ENCODE measurements around the gene C1QTNF3.
"Not testable (repeated sequence)": the region's sequence is repeated elsewhere in the genome, so short reads cannot be mapped to it uniquely, and the experiment has no call there.

Gene C1QTNF3
- long read RNA-seq, donor 1, transcript C1QTNF3-201 (6 exons, 1,959 nt), result major isoform, 27 of 47 reads
- long read RNA-seq, donor 1, transcript C1QTNF3-202 (6 exons, 2,802 nt), result minor isoform, 17 of 47 reads
- long read RNA-seq, donor 1, partial matches to known transcripts, result 0 of 47 reads
- long read RNA-seq, donor 1, other reads (novel, unspliced or antisense), result 0 of 47 reads
- long read RNA-seq, donor 2, transcript C1QTNF3-201 (6 exons, 1,959 nt), result major isoform, 12 of 24 reads
- long read RNA-seq, donor 2, partial matches to known transcripts, result 5 of 24 reads
- long read RNA-seq, donor 2, other reads (novel, unspliced or antisense), result 0 of 24 reads
- long read RNA-seq, donor 3, partial matches to known transcripts, result 17 of 28 reads
- long read RNA-seq, donor 3, other reads (novel, unspliced or antisense), result 0 of 28 reads
- long read RNA-seq, donor 4, transcript C1QTNF3-201 (6 exons, 1,959 nt), result major isoform, 8 of 15 reads
- long read RNA-seq, donor 4, transcript C1QTNF3-202 (6 exons, 2,802 nt), result minor isoform, 6 of 15 reads
- long read RNA-seq, donor 4, partial matches to known transcripts, result 0 of 15 reads
- long read RNA-seq, donor 4, other reads (novel, unspliced or antisense), result 0 of 15 reads
- long read RNA-seq, donor 5, transcript C1QTNF3-202 (6 exons, 2,802 nt), result minor isoform, 5 of 24 reads
- long read RNA-seq, donor 5, transcript C1QTNF3-201 (6 exons, 1,959 nt), result major isoform, 18 of 24 reads
- long read RNA-seq, donor 5, partial matches to known transcripts, result 0 of 24 reads
- long read RNA-seq, donor 5, other reads (novel, unspliced or antisense), result 0 of 24 reads
- long read RNA-seq, donor 6, transcript C1QTNF3-201 (6 exons, 1,959 nt), result major isoform, 9 of 17 reads
- long read RNA-seq, donor 6, partial matches to known transcripts, result 0 of 17 reads
- long read RNA-seq, donor 6, other reads (novel, unspliced or antisense), result 0 of 17 reads
- long read RNA-seq, donor 7, transcript C1QTNF3-201 (6 exons, 1,959 nt), result major isoform, 17 of 24 reads
- long read RNA-seq, donor 7, partial matches to known transcripts, result 0 of 24 reads
- long read RNA-seq, donor 7, other reads (novel, unspliced or antisense), result 0 of 24 reads
- long read RNA-seq, donor 8, transcript C1QTNF3-202 (6 exons, 2,802 nt), result minor isoform, 8 of 28 reads
- long read RNA-seq, donor 8, transcript C1QTNF3-201 (6 exons, 1,959 nt), result major isoform, 17 of 28 reads
- long read RNA-seq, donor 8, partial matches to known transcripts, result 0 of 28 reads
- long read RNA-seq, donor 8, other reads (novel, unspliced or antisense), result 0 of 28 reads

GRCh38 chr5:34043099-34043876 lies at the start of gene C1QTNF3:
C1QTNF3 (minus strand) TSS chr5:34043213; CDS start chr5:34043125, 88 bp downstream.
- no peak for DNase-seq

- not testable (repeated sequence) for DNase-seq
Observed at GRCh38 chr5:34091039-34091438, 48.0 kb upstream of the C1QTNF3 start.

- DNase-seq, result not testable (repeated sequence)
Observed at GRCh38 chr5:34089802-34090201, 46.8 kb upstream of the C1QTNF3 start.

- not testable (repeated sequence) for DNase-seq
Observed at GRCh38 chr5:34087728-34088127, 44.7 kb upstream of the C1QTNF3 start.

- not testable (repeated sequence) for DNase-seq
Observed at GRCh38 chr5:34083898-34084297, 40.9 kb upstream of the C1QTNF3 start.

- DNase-seq, result not testable (repeated sequence)
Observed at GRCh38 chr5:34079505-34079904, 36.5 kb upstream of the C1QTNF3 start.

GRCh38 chr5:34077636-34078035 lies 34.6 kb upstream of the C1QTNF3 start:
- not testable (repeated sequence) for DNase-seq

GRCh38 chr5:34076719-34077364 lies 33.8 kb upstream of the C1QTNF3 start:
- not testable (repeated sequence) for DNase-seq

- DNase-seq, result not testable (repeated sequence)
Observed at GRCh38 chr5:34074472-34074871, 31.5 kb upstream of the C1QTNF3 start.

- not testable (repeated sequence) for DNase-seq
Observed at GRCh38 chr5:34074071-34074470, 31.1 kb upstream of the C1QTNF3 start.

GRCh38 chr5:34070626-34071025 lies 27.6 kb upstream of the C1QTNF3 start:
- DNase-seq, result not testable (repeated sequence)

GRCh38 chr5:34064656-34065055 lies 21.6 kb upstream of the C1QTNF3 start:
- DNase-seq, result no peak

- DNase-seq, result no peak
Observed at GRCh38 chr5:34062419-34062818, 19.4 kb upstream of the C1QTNF3 start.

- DNase-seq, result no peak
Observed at GRCh38 chr5:34061993-34062392, 19.0 kb upstream of the C1QTNF3 start.

GRCh38 chr5:34059977-34060376 lies 17.0 kb upstream of the C1QTNF3 start:
- no peak for DNase-seq

GRCh38 chr5:34058532-34058931 lies 15.5 kb upstream of the C1QTNF3 start:
- DNase-seq, result no peak

GRCh38 chr5:34057569-34057968 lies 14.6 kb upstream of the C1QTNF3 start:
- DNase-seq, result no peak

GRCh38 chr5:34057118-34057517 lies 14.1 kb upstream of the C1QTNF3 start:
- DNase-seq, result no peak

- DNase-seq, result no peak
Observed at GRCh38 chr5:34055667-34056066, 12.7 kb upstream of the C1QTNF3 start.

GRCh38 chr5:34054400-34054729 lies 11.4 kb upstream of the C1QTNF3 start:
- no peak for DNase-seq

Data from right kidney (tissue), 9 donors.